Occipital lobe (tissue), 2 donors: ENCODE data around the gene MPZL3. TPM values are rescaled to one million over a fixed set of nuclear protein-coding genes. Genes with fewer than 3 reads are reported as not detected.

Experiments used
- DNase-seq: peaks from one replicate; lab custom pipeline; 2025; lab: John Stamatoyannopoulos, UW
- total RNA-seq: library from RNA; depleted of rRNA; stranded (reverse); fragments of >200 nt; gene quantifications from one replicate; pipeline ENCODE4 v1.2.3, GENCODE V29; 2014

MPZL3 gene
- 1.6 TPM for total RNA-seq

GRCh38 chr11:118251858-118252652 lies at the start of gene MPZL3:
Gene MPZL3, minus strand, starts transcription at chr11:118252365. Its CDS starts 71 bp downstream, at chr11:118252294.
- peak; percentile 30 for DNase-seq

GRCh38 chr11:118301600-118302195 lies 49.5 kb upstream of the MPZL3 start:
- no peak for DNase-seq

DNA sequence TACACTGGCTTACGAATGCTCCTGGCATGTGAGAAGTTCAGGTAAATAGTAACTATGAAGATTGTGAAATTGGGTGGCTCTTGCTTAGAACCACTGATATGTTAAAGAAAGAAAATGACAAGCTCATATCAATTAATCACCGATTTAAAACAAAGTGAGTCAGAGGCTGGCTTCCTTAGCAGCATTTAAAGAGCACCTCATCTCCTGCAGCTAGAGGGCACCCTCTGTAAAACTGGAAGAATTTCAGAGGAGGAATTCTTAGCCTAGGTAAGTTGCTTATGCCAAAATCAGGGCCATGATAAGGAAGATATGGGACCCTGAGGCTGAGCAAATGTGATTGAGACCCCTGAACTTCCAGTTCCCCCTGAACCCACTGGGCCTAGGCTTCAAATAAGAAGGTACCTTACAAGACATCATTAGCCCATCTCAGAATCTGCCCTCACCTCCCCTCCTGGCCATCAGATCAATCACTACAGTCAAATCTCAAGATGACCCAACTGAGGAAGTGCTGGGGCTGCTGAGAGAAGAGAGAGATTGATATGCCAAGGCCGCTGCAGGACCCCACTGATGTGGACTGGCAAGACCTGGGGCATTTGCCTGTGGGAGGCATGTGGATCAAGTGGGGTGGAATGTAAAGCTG lies 43.8 kb upstream of the MPZL3 start:
- DNase-seq, result no peak

- DNase-seq, result no peak
Observed at GRCh38 chr11:118295199-118295598, 43.0 kb upstream of the MPZL3 start.

GRCh38 chr11:118294053-118294452 lies 41.9 kb upstream of the MPZL3 start:
- no peak for DNase-seq

DNA sequence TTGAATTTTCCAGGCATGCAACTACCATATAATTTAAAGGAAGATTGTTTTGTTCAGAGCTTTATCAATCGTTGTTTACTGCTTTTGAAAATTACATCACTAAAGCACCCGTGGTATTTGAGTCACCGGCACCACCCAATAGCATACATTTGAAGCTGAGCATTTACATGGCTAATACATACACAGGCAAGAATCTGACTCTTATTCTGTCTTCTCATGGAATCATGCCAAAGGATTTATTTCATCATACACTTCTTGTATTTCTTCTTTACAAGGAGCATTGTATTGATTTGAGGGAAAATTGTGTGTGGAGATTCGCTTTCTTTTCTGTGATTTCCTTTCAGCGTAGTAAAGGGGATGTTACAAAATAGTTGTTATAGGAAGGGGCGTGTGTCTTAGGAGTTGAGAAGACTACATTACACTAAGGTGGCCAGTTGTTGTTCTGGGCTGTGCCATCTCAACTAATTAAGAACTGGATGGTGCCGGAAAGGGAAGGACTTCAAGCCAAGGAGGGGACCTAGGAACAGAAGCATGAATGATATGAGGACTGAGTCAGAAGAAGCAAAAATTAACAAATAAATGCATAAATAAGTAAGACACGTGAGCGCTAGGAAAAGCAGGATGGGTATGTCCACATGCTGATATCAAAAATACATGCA lies 39.4 kb upstream of the MPZL3 start:
- DNase-seq, result no peak

DNA sequence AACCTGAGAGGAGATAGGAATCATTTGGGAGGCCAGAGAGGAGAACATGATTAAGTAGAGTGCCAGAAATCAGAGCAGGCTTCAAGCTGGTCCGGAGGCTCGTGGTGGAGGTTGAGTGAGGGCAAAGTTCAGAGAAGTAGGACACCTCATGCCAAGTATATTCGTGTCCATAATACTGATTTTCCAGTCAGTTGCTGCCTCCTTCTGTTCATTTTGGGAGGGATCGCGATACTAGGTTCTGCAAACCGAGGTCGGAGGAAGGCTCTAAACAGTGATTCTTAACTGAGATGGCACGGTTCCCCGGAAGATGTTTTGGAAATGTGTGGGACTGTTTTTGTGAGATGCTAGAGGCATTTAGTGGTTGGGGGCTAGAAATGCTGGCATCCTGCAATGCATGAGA lies 38.8 kb upstream of the MPZL3 start:
- DNase-seq, result no peak

DNA sequence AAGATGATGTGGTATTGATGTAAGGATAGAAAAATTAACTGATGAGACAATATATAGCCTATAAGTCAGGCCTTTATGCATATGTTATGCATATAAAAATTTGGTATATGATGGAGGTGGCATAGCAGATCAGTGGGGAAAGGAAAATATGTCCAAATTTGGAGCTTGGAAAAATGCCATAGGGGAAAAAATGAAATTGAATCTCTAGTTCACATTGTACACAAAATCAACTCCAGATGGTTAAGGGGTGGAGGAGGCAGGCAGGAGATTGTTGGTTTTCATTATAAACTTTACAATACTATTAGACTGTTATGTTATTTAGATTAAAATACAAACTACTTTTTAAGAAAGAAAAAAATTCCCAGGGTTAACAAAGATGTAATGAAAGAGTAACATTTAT lies 37.2 kb upstream of the MPZL3 start:
- no peak for DNase-seq

DNA sequence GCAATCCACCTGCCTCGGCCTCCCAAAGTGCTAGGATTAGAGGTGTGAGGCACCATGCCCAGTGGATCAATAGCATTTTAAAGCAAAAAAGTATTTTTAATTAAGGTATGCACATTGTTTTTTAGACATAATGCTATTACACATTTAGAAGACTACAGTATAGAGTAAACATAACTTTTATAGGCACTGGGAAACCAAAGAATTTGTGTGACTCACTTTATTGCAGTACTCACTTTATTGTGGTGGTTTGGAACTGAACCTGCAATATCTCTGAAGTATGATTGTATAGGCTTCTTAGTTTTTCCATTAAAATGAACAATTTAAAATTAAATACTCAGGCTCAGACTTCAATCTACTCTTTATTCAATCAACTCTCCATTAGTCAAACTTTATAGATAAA lies 34.8 kb upstream of the MPZL3 start:
- DNase-seq, result no peak

- no peak for DNase-seq
Observed at GRCh38 chr11:118286545-118286944, 34.4 kb upstream of the MPZL3 start.

DNA sequence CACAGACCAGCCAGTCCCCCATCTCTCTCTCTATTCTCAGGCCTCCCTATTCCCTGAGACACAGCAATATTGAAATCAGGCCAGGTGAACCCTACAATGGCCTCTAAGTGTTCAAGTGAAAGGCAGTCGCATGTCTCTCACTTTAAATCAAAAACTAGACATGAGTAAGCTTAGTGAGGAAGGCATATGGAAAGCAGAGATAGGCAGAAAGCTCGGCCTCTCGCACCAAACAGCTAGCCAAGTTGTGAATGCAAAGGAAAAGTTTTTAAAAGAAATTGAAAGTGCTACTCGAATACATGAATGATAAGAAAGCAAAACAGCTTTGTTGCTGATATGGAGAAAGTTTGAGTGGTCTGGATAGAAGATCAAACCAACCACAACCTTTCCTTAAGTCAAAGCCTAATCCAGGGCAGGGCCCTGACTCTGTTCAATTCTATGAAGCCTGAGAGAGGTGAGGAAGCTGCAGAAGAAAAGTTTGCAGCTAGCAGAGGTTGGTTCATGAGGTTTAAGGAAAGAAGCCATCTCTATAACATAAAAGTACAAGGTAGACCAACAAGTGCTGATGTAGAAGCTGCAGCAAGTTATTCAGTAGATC lies 31.7 kb upstream of the MPZL3 start:
- DNase-seq, result no peak

- DNase-seq, result no peak
Observed at GRCh38 chr11:118283037-118283636, 31.0 kb upstream of the MPZL3 start.

DNA sequence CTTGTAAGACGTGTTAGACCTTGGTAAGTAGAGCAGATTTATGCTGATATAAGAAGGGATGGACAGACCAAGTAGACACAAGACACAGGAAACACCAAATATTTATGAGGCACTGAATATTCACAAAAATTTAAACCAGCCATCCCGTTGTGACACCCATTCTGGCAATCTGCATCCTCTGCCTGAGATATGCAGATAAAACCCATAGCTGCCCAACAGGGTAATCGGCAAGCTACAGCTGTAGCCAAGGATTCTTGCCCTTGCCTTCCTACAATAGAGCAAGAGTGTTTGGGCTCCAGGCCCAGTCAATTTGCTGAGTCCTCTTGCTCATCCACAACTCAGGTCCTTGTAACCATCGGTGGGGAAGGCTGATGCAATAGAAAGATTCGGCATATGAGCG lies 30.4 kb upstream of the MPZL3 start:
- no peak for DNase-seq

DNA sequence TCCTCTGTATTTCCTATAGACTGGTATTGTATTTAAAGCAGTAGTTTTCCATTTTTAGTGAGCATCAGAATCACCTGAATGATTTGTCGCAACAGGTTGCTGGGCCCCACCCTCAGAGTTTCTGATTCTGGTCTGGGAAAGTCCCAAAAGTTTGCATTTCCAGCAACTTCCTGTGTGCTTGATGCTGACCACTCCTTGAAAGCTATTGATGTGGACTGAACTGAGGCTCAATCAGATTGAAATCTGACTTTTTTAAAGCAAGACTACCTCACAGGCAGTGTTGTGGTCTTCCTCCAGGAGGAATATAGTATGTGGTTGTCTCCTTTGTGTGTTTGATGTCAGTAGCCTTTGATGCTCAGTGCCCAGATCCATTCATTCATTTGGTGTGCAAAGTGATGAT lies 29.1 kb upstream of the MPZL3 start:
- DNase-seq, result no peak

- no peak for DNase-seq
Observed at GRCh38 chr11:118277312-118277711, 25.1 kb upstream of the MPZL3 start.

- no peak for DNase-seq
Observed at GRCh38 chr11:118276422-118276821, 24.3 kb upstream of the MPZL3 start.

GRCh38 chr11:118275176-118275575 lies 23.0 kb upstream of the MPZL3 start:
- DNase-seq, result no peak

- DNase-seq, result no peak
Observed at GRCh38 chr11:118274186-118274585, 22.0 kb upstream of the MPZL3 start.

- DNase-seq, result no peak
Observed at GRCh38 chr11:118272001-118272400, 19.8 kb upstream of the MPZL3 start.

DNA sequence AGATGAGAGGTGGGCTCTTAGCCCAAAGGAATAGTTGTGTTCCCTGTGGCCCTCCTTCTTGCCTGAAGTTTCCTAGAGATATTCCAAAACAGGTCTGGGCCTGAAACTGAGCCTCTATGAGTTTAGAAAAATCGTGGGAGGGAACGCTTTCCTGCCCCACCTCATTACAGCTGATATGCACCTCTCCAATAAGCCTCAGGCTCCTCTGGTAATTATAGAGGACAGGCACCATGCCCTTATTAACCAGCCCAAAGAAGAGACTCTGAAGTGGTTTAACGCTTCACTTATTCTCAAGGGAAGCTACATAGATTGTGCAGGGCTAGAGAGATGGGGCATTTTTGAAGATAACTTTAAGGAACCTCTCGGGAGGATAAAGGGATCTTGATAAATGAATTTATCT lies 15.3 kb upstream of the MPZL3 start:
- DNase-seq, result no peak

GRCh38 chr11:118265954-118266353 lies 13.8 kb upstream of the MPZL3 start:
- no peak for DNase-seq
